Astrocyte (in vitro differentiated cells and primary cell): ENCODE results near the gene CMTR1. TPM values are rescaled to one million over a fixed set of nuclear protein-coding genes. Genes with fewer than 3 reads are reported as not detected.

Experiments used
- DNase-seq: peaks from one replicate; pipeline ENCODE4 v3.0.0-alpha.2; 2010; ENCODE audit warnings: low read depth
- FAIRE-seq: peaks from 2 replicates; lab custom pipeline; 2011; peaks lifted over from hg19 to GRCh38; lab: Jason Lieb, UNC
- H2AFZ ChIP-seq: 2 replicates; pipeline ENCODE4 v1.6.0; 2012; ENCODE audit warnings: low read depth, low read length, inconsistent platforms
- H3K27ac ChIP-seq: 2 replicates; pipeline ENCODE4 v1.5.1; 2011; ENCODE audit warnings: low read depth, low read length, inconsistent platforms
- H3K27me3 ChIP-seq: 2 replicates; pipeline ENCODE4 v1.6.0; 2011; ENCODE audit warnings: low read length, inconsistent platforms; ENCODE audit not compliant: insufficient read depth
- H3K36me3 ChIP-seq: 2 replicates; pipeline ENCODE4 v1.5.1; 2011; ENCODE audit warnings: low read length, inconsistent platforms; ENCODE audit not compliant: insufficient read depth
- H3K4me1 ChIP-seq: 2 replicates; pipeline ENCODE4 v1.5.1; 2011; ENCODE audit warnings: low read length, inconsistent platforms; ENCODE audit not compliant: insufficient read depth
- H3K4me2 ChIP-seq: 2 replicates; pipeline ENCODE4 v1.6.0; 2012; ENCODE audit warnings: low read length, inconsistent platforms
- H3K4me3 ChIP-seq: 2 replicates; pipeline ENCODE4 v1.5.1; 2011; ENCODE audit warnings: low read depth, mild to moderate bottlenecking, low read length, inconsistent platforms; ENCODE audit not compliant: insufficient read depth
- H3K79me2 ChIP-seq: 2 replicates; pipeline ENCODE4 v1.6.0; 2012; ENCODE audit warnings: mild to moderate bottlenecking, low read length, inconsistent platforms; ENCODE audit not compliant: insufficient read depth
- H3K9ac ChIP-seq: 2 replicates; pipeline ENCODE4 v1.6.0; 2012; ENCODE audit warnings: mild to moderate bottlenecking, low read length, inconsistent platforms
- H3K9me3 ChIP-seq: 2 replicates; pipeline ENCODE4 v1.5.1; 2012; ENCODE audit warnings: low read depth, mild to moderate bottlenecking, low read length, inconsistent platforms; ENCODE audit not compliant: insufficient read depth
- H4K20me1 ChIP-seq: 2 replicates; pipeline ENCODE4 v1.6.0; 2012; ENCODE audit warnings: low read length, inconsistent platforms; ENCODE audit not compliant: insufficient read depth
- H3K27ac Mint-ChIP-seq: one replicate; pipeline ENCODE4 v1.8.0; 2021; ENCODE audit warnings: mild to moderate bottlenecking, mixed read lengths; ENCODE audit not compliant: unreplicated experiment
- H3K27me3 Mint-ChIP-seq: one replicate; pipeline ENCODE4 v1.8.0; 2021; ENCODE audit warnings: low read depth, mixed read lengths; ENCODE audit not compliant: unreplicated experiment
- H3K36me3 Mint-ChIP-seq: one replicate; pipeline ENCODE4 v1.8.0; 2021; ENCODE audit warnings: low read depth, mixed read lengths; ENCODE audit not compliant: unreplicated experiment
- H3K4me1 Mint-ChIP-seq: one replicate; pipeline ENCODE4 v1.8.0; 2021; ENCODE audit warnings: low read depth, mixed read lengths; ENCODE audit not compliant: unreplicated experiment
- H3K4me3 Mint-ChIP-seq: one replicate; pipeline ENCODE4 v1.8.0; 2021; ENCODE audit warnings: mild to moderate bottlenecking, moderate library complexity, mixed read lengths; ENCODE audit not compliant: unreplicated experiment
- H3K9me3 Mint-ChIP-seq: one replicate; pipeline ENCODE4 v1.8.0; 2021; ENCODE audit warnings: mild to moderate bottlenecking, mixed read lengths; ENCODE audit not compliant: unreplicated experiment
- EZH2 ChIP-seq: IDR thresholded peaks from 2 replicates; pipeline ENCODE4 v1.6.1; 2012; ENCODE audit warnings: mild to moderate bottlenecking, low read length, inconsistent platforms; ENCODE audit not compliant: insufficient read depth
- total RNA-seq: library from RNA; stranded (reverse); gene quantifications from 2 replicates; pipeline ENCODE4 v1.2.1, GENCODE V29; 2021
- TF ChIP-seq, protein P1 (sequence below): IDR thresholded peaks from 2 replicates; pipeline ENCODE4 v1.5.1; 2011; ENCODE audit warnings: low read depth, mild to moderate bottlenecking, inconsistent platforms, low read length, moderate library complexity; ENCODE audit not compliant: insufficient read depth

CMTR1 gene
- total RNA-seq, 1 donor from 2014 or later: 44.1 TPM

DNA sequence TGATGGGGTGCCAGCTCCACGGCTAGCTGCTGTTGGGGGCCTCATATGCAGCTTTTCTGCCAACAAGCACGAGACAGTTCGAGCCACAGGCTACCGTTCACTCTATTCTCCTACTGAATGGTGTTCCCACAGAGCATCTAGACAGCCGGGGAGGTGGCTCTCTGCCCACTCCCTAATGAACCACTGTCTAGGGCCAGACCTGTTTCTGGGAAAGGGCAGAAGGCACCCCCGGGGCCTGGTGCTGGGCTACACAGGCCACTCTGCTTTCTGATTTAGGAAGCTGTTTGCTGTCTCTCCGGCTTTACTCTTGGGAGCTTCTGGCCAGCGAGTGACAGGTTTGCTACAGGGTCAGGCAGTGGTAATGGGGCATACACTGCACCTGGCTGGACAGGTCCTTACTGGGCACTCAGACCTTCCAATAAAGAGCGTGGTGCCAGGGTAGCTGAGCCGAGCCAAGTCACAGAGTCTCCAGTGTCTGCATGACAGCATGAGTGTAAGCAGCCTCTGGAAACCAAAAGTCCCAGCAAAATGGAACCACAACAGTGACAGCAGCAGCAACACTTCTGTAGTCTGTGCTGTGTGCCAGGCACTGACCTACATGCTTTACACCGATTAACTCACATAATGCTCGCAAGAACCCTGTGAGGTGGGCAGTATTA lies 58.3 kb downstream of the CMTR1 start:
- no peak for TF ChIP-seq EZH2
- TF ChIP-seq, protein P1, sequence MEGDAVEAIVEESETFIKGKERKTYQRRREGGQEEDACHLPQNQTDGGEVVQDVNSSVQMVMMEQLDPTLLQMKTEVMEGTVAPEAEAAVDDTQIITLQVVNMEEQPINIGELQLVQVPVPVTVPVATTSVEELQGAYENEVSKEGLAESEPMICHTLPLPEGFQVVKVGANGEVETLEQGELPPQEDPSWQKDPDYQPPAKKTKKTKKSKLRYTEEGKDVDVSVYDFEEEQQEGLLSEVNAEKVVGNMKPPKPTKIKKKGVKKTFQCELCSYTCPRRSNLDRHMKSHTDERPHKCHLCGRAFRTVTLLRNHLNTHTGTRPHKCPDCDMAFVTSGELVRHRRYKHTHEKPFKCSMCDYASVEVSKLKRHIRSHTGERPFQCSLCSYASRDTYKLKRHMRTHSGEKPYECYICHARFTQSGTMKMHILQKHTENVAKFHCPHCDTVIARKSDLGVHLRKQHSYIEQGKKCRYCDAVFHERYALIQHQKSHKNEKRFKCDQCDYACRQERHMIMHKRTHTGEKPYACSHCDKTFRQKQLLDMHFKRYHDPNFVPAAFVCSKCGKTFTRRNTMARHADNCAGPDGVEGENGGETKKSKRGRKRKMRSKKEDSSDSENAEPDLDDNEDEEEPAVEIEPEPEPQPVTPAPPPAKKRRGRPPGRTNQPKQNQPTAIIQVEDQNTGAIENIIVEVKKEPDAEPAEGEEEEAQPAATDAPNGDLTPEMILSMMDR: no peak
- no peak overlapping the region for H3K27ac Mint-ChIP-seq
- no peaks in the 10 kb centered on the region for H3K27me3 ChIP-seq

DNA sequence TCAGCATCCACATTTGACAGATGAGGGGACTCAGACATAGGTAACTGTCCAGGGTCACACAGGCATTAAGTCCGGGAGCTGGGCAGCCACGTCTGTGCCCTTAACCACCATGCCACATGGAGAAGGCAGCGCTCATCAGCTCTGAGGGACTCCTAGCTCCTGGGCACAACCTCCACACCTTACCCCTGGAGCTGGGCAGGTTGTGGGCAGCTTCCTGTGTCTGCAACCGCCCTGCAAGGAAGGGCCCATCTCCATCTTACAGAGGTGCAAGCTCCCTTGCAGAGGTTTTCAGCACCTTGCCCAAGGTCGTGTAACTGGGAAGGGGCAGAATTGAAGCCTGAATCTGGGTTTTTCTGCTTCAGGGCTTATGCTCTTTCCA lies 58.8 kb downstream of the CMTR1 start:
- H2AFZ ChIP-seq: no peak overlapping the region
- no peak overlapping the region for H3K4me3 ChIP-seq
- H4K20me1 ChIP-seq: peaks cover 69% of the 10 kb centered on the region
- no peaks in the 10 kb centered on the region for H3K27me3 ChIP-seq
- DNase-seq (no peak), FAIRE-seq (no peak)
- no peak overlapping the region for H3K4me2 ChIP-seq
- peaks cover 7% of the 10 kb centered on the region for H3K79me2 ChIP-seq
- Mint-ChIP-seq H3K27ac (no peak overlapping the region), H3K4me3 (no peak overlapping the region), H3K36me3 (peaks cover 5% of the 10 kb centered on the region), H3K27me3 (no peaks in the 10 kb centered on the region), H3K9me3 (peaks cover 3% of the 10 kb centered on the region), H3K4me1 (peaks cover 15% of the 10 kb centered on the region)
- H3K36me3 ChIP-seq: no peaks in the 10 kb centered on the region
- TF ChIP-seq, protein P1: no peak
- TF ChIP-seq EZH2: no peak
- no peaks in the 10 kb centered on the region for H3K9me3 ChIP-seq
- H3K27ac ChIP-seq: no peak overlapping the region
- no peak overlapping the region for H3K9ac ChIP-seq
- peaks cover 13% of the 10 kb centered on the region for H3K4me1 ChIP-seq

More for the DNA sequence above, 58.3 kb downstream of the CMTR1 start:
- peaks cover 69% of the 10 kb centered on the region for H4K20me1 ChIP-seq
- H3K27me3 Mint-ChIP-seq: no peaks in the 10 kb centered on the region
- no peak overlapping the region for H3K27ac ChIP-seq
- no peak overlapping the region for H3K4me2 ChIP-seq
- no peaks in the 10 kb centered on the region for H3K9me3 ChIP-seq
- no peak overlapping the region for H3K4me3 Mint-ChIP-seq
- no peaks in the 10 kb centered on the region for H3K36me3 ChIP-seq
- H3K36me3 Mint-ChIP-seq: peaks cover 5% of the 10 kb centered on the region
- FAIRE-seq (no peak), DNase-seq (no peak)
- H2AFZ ChIP-seq: no peak overlapping the region
- H3K9me3 Mint-ChIP-seq: peaks cover 3% of the 10 kb centered on the region
- no peak overlapping the region for H3K4me3 ChIP-seq
- no peak overlapping the region for H3K9ac ChIP-seq
- peaks cover 13% of the 10 kb centered on the region for H3K4me1 ChIP-seq
- peaks cover 7% of the 10 kb centered on the region for H3K79me2 ChIP-seq
- H3K4me1 Mint-ChIP-seq: peaks cover 15% of the 10 kb centered on the region

DNA sequence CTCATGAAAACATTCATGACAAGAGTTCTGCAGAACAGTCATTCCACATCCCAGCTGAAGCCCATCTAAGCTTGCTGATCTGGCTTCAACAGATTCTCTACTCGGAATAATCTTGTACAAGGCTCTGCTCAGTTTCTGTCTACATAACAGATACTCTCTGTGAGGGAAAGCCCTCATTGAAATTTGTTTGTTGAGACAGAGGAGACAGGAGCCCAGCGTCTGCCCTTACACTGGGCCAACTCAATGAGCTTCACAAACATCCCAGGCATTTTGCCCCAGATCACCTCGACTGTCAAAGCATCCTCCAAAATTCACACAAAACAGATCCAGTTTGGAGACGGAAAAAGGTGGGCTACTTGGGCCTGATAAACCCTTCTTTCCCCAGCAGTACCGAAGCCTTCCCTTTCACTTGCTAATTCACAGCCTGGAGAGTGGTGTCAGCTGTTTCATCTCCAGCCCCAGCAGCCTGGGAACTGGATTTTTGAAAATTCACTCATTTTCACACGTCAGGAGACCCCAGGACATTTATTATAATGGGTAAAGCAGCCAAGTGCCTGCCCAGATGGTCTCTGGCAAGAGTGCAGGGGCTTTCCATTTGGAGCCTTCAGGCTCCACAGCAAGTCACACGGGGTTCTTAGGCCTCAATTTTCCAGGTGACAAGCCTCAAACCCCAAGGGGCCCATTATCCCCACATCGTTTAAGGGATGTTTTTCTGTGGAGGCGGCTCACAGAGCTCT lies 59.4 kb downstream of the CMTR1 start:
- Histone ChIP-seq H3K9me3 (no peaks in the 10 kb centered on the region), H2AFZ (no peak overlapping the region), H3K9ac (no peak overlapping the region), H3K27ac (no peak overlapping the region), H3K4me2 (no peak overlapping the region), H3K4me1 (peaks cover 13% of the 10 kb centered on the region), H3K79me2 (peaks cover 7% of the 10 kb centered on the region), H3K4me3 (no peak overlapping the region), H3K27me3 (no peaks in the 10 kb centered on the region), H3K36me3 (no peaks in the 10 kb centered on the region), H4K20me1 (peaks cover 66% of the 10 kb centered on the region)
- H3K9me3 Mint-ChIP-seq: peaks cover 3% of the 10 kb centered on the region
- H3K36me3 Mint-ChIP-seq: peaks cover 5% of the 10 kb centered on the region
- no peak for FAIRE-seq
- H3K4me1 Mint-ChIP-seq: peaks cover 15% of the 10 kb centered on the region
- H3K27me3 Mint-ChIP-seq: no peaks in the 10 kb centered on the region
- DNase-seq: no peak
- TF ChIP-seq, protein P1: no peak
- TF ChIP-seq EZH2: no peak
- no peak overlapping the region for H3K4me3 Mint-ChIP-seq
- no peak overlapping the region for H3K27ac Mint-ChIP-seq
